Chondrocyte (in vitro differentiated cells): ENCODE measurements around the gene KIRREL3. TPM values are rescaled to one million over a fixed set of nuclear protein-coding genes. Genes with fewer than 3 reads are reported as not detected.

ENCODE experiments used
- DNase-seq: peaks from one replicate; pipeline ENCODE4 v3.0.0; 2021; ENCODE audit warnings: mixed read lengths, low spot score
- H3K27ac Mint-ChIP-seq: one replicate; pipeline ENCODE4 v1.8.0; 2021; ENCODE audit warnings: mild to moderate bottlenecking, moderate library complexity, mixed read lengths; ENCODE audit not compliant: unreplicated experiment
- H3K27me3 Mint-ChIP-seq: 2 replicates; pipeline ENCODE4 v1.8.0; 2021; ENCODE audit warnings: low read depth, mixed read lengths
- H3K36me3 Mint-ChIP-seq: 2 replicates; pipeline ENCODE4 v1.8.0; 2021; ENCODE audit warnings: low read depth, mixed read lengths
- H3K4me1 Mint-ChIP-seq: 2 replicates; pipeline ENCODE4 v1.8.0; 2021; ENCODE audit warnings: low read depth, mild to moderate bottlenecking, mixed read lengths
- H3K4me3 Mint-ChIP-seq: one replicate; pipeline ENCODE4 v1.8.0; 2021; ENCODE audit warnings: mild to moderate bottlenecking, moderate library complexity, mixed read lengths; ENCODE audit not compliant: unreplicated experiment
- H3K9me3 Mint-ChIP-seq: 2 replicates; pipeline ENCODE4 v1.8.0; 2021; ENCODE audit warnings: low read depth, mixed read lengths
- CTCF ChIP-seq: fragments of 200-600 bp; sonication (generic); IDR thresholded peaks from 2 replicates; pipeline ENCODE4 v1.5.0; 2021; ENCODE audit warnings: antibody characterized with exemption, mild to moderate bottlenecking, moderate library complexity
- total RNA-seq: library from RNA; stranded (reverse); gene quantifications from 3 replicates; pipeline ENCODE4 v1.2.1, GENCODE V29; 2021

Gene KIRREL3
- total RNA-seq, 1 donor from 2014 or later, result 1.2 TPM

- DNase-seq, result no peak
- Mint-ChIP-seq H3K36me3 (no peaks in the 10 kb centered on the region), H3K9me3 (peaks cover 5% of the 10 kb centered on the region), H3K4me1 (no peaks in the 10 kb centered on the region), H3K27me3 (peaks cover 23% of the 10 kb centered on the region), H3K4me3 (no peak overlapping the region), H3K27ac (no peak overlapping the region)
- TF ChIP-seq CTCF, result no peak
Observed at GRCh38 chr11:127028648-127029047, 28.1 kb upstream of the KIRREL3 start.

GRCh38 chr11:127027789-127028188 is 27.2 kb upstream of the KIRREL3 start:
- Mint-ChIP-seq H3K27me3 (peaks cover 22% of the 10 kb centered on the region), H3K27ac (no peak overlapping the region), H3K9me3 (peaks cover 3% of the 10 kb centered on the region), H3K4me3 (no peak overlapping the region), H3K36me3 (no peaks in the 10 kb centered on the region), H3K4me1 (no peaks in the 10 kb centered on the region)
- DNase-seq, result no peak
- TF ChIP-seq CTCF, result no peak

GRCh38 chr11:127027000-127027399 is 26.4 kb upstream of the KIRREL3 start:
- Mint-ChIP-seq H3K27me3 (peaks cover 22% of the 10 kb centered on the region), H3K4me3 (no peak overlapping the region), H3K36me3 (no peaks in the 10 kb centered on the region), H3K4me1 (no peaks in the 10 kb centered on the region), H3K27ac (no peak overlapping the region), H3K9me3 (no peaks in the 10 kb centered on the region)
- no peak for TF ChIP-seq CTCF
- no peak for DNase-seq

GRCh38 chr11:127023991-127024390 is 23.4 kb upstream of the KIRREL3 start:
- Mint-ChIP-seq H3K4me1 (no peaks in the 10 kb centered on the region), H3K4me3 (no peak overlapping the region), H3K36me3 (no peaks in the 10 kb centered on the region), H3K27ac (no peak overlapping the region), H3K9me3 (no peaks in the 10 kb centered on the region), H3K27me3 (peaks cover 19% of the 10 kb centered on the region)
- no peak for DNase-seq
- TF ChIP-seq CTCF, result no peak

- no peak for DNase-seq
- H3K27ac Mint-ChIP-seq, result no peak overlapping the region
- H3K4me1 Mint-ChIP-seq, result peaks cover 4% of the 10 kb centered on the region
- no peaks in the 10 kb centered on the region for H3K9me3 Mint-ChIP-seq
- no peaks in the 10 kb centered on the region for H3K36me3 Mint-ChIP-seq
- no peak overlapping the region for H3K4me3 Mint-ChIP-seq
- no peak for TF ChIP-seq CTCF
- peaks cover 11% of the 10 kb centered on the region for H3K27me3 Mint-ChIP-seq
Observed at GRCh38 chr11:127018683-127019279, 18.2 kb upstream of the KIRREL3 start.
